DND-41 (cell line): ENCODE results near the gene BIRC5.

Experiments used
- EZH2 ChIP-seq: IDR thresholded peaks from 3 replicates; pipeline ENCODE4 v1.6.1; 2012; ENCODE audit warnings: borderline replicate concordance, low read depth, mild to moderate bottlenecking, moderate library complexity, low read length, inconsistent platforms; ENCODE audit not compliant: severe bottlenecking
- TF ChIP-seq, protein P1 (sequence below): IDR thresholded peaks from 2 replicates; pipeline ENCODE4 v1.5.1; 2012; ENCODE audit warnings: borderline replicate concordance, low read length, moderate library complexity, mild to moderate bottlenecking; ENCODE audit not compliant: poor library complexity, severe bottlenecking; ENCODE audit errors: extremely low read depth

DNA sequence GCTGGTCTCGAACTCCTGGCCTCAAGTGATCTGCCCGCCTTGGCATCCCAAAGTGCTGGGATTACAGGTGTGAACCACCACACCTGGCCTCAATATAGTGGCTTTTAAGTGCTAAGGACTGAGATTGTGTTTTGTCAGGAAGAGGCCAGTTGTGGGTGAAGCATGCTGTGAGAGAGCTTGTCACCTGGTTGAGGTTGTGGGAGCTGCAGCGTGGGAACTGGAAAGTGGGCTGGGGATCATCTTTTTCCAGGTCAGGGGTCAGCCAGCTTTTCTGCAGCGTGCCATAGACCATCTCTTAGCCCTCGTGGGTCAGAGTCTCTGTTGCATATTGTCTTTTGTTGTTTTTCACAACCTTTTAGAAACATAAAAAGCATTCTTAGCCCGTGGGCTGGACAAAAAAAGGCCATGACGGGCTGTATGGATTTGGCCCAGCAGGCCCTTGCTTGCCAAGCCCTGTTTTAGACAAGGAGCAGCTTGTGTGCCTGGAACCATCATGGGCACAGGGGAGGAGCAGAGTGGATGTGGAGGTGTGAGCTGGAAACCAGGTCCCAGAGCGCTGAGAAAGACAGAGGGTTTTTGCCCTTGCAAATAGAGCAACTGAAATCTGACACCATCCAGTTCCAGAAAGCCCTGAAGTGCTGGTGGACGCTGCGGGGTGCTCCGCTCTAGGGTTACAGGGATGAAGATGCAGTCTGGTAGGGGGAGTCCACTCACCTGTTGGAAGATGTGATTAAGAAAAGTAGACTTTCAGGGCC is 5.5 kb downstream of the BIRC5 start:
- TF ChIP-seq, protein P1, sequence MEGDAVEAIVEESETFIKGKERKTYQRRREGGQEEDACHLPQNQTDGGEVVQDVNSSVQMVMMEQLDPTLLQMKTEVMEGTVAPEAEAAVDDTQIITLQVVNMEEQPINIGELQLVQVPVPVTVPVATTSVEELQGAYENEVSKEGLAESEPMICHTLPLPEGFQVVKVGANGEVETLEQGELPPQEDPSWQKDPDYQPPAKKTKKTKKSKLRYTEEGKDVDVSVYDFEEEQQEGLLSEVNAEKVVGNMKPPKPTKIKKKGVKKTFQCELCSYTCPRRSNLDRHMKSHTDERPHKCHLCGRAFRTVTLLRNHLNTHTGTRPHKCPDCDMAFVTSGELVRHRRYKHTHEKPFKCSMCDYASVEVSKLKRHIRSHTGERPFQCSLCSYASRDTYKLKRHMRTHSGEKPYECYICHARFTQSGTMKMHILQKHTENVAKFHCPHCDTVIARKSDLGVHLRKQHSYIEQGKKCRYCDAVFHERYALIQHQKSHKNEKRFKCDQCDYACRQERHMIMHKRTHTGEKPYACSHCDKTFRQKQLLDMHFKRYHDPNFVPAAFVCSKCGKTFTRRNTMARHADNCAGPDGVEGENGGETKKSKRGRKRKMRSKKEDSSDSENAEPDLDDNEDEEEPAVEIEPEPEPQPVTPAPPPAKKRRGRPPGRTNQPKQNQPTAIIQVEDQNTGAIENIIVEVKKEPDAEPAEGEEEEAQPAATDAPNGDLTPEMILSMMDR, result no peak
- no peak for TF ChIP-seq EZH2
